ENCODE measurements around the gene FIBCD1.
"Not testable (repeated sequence)": the region's sequence is repeated elsewhere in the genome, so short reads cannot be mapped to it uniquely, and the experiment has no call there.

DNA sequence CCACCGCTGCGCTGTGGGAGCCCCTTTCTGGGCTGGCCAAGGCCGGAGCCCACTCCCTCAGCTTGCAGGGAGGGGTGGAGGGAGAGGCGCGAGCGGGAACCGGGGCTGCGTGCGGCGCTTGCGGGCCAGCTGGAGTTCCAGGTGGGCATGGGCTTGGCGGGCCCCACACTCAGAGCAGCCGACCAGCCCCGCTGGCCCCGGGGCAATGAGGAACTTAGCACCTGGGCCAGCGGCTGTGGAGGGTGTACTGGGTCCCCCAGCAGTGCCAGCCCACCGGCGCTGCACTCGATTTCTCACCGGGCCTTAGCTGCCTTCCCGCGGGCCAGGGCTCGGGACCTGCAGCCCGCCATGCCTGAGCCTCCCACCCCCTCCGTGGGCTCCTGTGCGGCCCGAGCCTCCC is 29.0 kb downstream of the FIBCD1 start:
- TF ChIP-seq EZH2 (IDR thresholded peaks at IDR 0.05; ENCODE audit: insufficient read depth, poor library complexity, severe bottlenecking); EZH2phosphoT487 (IDR thresholded peaks at IDR 0.05; ENCODE audit: insufficient read depth, low read depth): not testable (repeated sequence)
